Coronary artery (tissue), 2 donors: ENCODE measurements around the gene LBHD1.
"Not testable (repeated sequence)": the region's sequence is repeated elsewhere in the genome, so short reads cannot be mapped to it uniquely, and the experiment has no call there.

Source experiments
- DNase-seq: peaks from one replicate; pipeline ENCODE4 v3.0.0-alpha.2; 2017; ENCODE audit warnings: low spot score
- H3K27ac ChIP-seq, 2 donors: fragments of 200-600 bp; sonication (generic); one replicate each; pipeline ENCODE4 v1.5.1; 2016 to 2019
- H3K4me3 ChIP-seq: fragments of 200-600 bp; sonication (generic); 2 replicates; pipeline ENCODE4 v1.5.1; 2016; ENCODE audit warnings: mild to moderate bottlenecking, moderate library complexity
- TF ChIP-seq, protein P1 (sequence below): fragments of 200-600 bp; sonication (generic); IDR thresholded peaks from one replicate; pipeline ENCODE4 v1.5.1; 2019; ENCODE audit warnings: antibody characterized with exemption

LBHD1 gene

DNA sequence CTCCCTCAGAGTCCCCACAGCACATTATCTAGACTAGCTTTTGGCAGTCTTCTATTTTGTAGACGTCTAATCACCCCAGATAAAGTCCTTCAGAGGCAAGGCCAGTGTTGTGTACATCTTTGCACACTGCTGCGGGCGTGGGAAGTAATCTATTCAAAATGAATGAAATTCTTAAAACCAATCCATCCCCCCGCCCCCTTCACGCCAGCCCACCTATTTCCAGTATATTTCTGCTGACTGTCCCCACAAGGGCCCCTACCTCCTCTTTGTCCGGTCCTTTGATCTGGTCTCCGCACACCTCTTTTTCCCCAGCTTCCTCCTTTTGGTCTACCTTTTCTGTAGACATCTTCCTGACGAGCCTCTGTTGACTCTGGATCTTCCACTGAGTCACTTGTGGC, 34.8 kb upstream of the LBHD1 start:
- peak overlapping the region; percentile 62 to 78 for H3K27ac ChIP-seq
- TF ChIP-seq, protein P1, sequence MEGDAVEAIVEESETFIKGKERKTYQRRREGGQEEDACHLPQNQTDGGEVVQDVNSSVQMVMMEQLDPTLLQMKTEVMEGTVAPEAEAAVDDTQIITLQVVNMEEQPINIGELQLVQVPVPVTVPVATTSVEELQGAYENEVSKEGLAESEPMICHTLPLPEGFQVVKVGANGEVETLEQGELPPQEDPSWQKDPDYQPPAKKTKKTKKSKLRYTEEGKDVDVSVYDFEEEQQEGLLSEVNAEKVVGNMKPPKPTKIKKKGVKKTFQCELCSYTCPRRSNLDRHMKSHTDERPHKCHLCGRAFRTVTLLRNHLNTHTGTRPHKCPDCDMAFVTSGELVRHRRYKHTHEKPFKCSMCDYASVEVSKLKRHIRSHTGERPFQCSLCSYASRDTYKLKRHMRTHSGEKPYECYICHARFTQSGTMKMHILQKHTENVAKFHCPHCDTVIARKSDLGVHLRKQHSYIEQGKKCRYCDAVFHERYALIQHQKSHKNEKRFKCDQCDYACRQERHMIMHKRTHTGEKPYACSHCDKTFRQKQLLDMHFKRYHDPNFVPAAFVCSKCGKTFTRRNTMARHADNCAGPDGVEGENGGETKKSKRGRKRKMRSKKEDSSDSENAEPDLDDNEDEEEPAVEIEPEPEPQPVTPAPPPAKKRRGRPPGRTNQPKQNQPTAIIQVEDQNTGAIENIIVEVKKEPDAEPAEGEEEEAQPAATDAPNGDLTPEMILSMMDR: no peak
- peak overlapping the region; percentile 86 for H3K4me3 ChIP-seq
- no peak for DNase-seq

DNA sequence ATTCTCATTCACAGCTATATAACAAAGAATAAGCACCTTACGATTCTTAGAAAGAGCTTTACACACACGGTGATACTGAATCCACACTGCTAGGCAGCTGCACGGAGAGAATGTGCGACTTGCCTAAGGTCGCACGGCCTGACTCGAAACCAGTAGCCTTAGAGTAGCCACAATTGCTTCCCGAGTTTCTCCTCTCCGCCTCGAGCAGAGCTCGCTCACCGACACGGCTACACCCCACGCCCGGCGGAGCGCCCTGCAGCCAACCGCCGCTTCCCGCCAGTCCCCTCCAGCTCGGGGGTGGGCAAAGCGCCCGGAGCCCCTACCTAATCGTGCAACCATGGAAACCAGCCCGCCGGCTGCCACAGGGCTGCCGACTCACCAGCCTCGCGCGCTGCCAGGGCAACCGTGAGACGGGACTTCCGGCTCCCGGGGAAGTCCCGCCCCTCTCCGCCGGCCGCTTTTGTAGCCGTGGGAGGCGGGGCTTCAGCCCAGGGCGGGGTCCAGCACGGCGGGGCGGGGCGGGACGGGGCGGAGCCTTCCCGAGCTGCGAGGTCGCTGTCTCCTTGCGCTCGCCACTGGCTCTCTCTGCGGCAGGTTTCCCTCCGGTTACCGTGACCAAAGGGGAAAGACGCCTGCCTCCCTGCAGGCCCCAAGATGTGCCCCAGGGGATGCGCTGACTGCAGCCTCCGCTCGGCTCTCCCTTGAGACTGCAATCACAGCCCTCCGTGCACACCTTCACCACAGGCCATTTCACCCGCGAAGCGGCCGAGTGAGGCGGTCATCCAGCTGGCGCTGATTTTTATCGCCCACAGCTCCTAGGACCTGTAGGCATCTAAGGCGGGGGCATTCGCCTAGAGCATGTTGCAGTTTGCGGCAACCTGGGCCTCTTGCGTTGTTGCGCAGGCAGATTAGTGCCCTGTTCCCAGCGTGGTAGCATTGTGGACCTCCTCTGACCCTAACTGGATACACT, 34.1 kb upstream of the LBHD1 start:
- Histone ChIP-seq H3K27ac (peak overlapping the region; percentile 62 to 78), H3K4me3 (peak overlapping the region; percentile 86)
- TF ChIP-seq, protein P1: no peak
- DNase-seq: peak; percentile 98

DNA sequence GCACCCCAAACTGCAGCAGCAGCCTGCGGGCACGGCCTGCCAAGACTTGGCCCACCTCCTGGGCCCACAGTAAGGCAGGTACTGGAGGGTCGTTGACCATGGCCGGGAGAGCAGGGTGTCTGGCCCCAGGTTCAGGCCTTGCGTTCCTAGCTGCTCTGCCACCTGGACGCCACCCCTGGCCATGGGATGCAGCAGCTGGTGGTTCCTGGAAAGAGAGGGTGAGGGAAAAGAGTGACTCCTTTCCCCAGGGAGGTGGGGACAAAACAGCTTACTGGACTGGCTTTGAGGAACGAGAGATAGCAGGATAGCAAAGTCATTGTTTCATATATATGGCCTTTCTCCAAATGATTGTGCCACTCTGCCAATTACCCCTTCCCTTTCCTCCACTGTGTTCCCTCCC, 33.3 kb upstream of the LBHD1 start:
- H3K4me3 ChIP-seq: peak overlapping the region; percentile 86
- TF ChIP-seq, protein P1: no peak
- peak; percentile 72 for DNase-seq

DNA sequence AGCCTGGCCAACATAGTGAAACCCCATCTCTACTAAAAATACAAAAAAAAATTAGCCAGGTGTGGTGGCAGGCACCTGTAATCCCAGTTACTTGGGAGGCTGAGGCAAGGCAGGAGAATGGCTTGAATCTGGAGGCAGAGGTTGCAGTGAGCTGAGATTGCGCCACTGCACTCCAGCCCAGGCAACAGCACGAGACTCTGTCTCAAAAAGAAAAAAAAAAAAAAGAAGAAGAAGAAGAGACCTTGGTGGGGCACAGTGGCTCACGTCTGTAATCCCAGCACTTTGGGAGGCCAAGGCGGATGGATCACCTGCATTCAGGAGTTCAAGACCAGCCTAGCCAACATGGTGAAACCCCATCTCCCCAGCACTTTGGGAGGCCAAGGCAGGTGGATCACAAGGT, 31.9 kb upstream of the LBHD1 start:
- H3K27ac ChIP-seq: not testable (repeated sequence)

More for the DNA sequence above, 33.3 kb upstream of the LBHD1 start:
- peak overlapping the region; percentile 62 to 78 for H3K27ac ChIP-seq

GRCh38 chr11:62702246-62702645, 30.2 kb upstream of the LBHD1 start:
- Histone ChIP-seq H3K4me3 (no peak overlapping the region), H3K27ac (no peak overlapping the region)
- TF ChIP-seq, protein P1: no peak
- no peak for DNase-seq

More for the DNA sequence above, 31.9 kb upstream of the LBHD1 start:
- DNase-seq, H3K4me3 ChIP-seq: not testable (repeated sequence)

DNA sequence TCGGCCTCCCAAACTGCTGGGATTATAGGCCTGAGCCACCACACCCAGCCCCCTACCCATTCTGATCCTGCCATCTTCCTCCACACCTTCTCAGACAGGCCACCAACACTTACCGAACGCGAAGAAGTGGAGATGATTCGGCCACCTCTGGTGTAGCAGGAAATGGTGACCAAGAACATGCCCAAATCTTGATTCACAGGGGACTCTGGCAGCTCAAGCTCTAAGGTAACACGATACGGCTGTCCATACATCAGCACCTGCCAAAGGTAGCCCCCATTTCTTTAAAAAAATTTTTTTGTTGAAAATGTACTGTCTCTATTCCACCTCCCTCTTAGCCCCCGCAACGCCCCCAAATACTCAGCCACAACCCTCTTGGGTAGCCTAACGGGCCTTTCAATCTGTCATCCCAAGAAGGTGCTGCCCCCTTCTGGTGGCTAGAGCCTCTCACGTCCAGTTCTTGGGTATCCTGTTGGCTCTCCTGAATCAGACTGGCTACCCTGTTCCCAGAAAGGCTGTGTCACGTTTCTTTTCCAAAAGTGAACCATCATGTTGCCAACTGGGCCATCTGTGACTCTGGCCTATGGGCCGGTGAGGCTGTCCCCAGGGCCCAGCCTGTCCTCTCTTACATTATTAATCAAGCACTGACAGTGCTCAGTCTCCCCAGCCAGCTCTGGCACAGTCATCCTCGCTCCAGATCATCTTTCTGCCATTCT, 22.5 kb upstream of the LBHD1 start:
- DNase-seq: peak; percentile 82
- Histone ChIP-seq H3K27ac (no peak overlapping the region), H3K4me3 (no peak overlapping the region)
- TF ChIP-seq, protein P1: peak; percentile 74

- H3K4me3 ChIP-seq, H3K27ac ChIP-seq, DNase-seq: not testable (repeated sequence)
Measured at GRCh38 chr11:62693624-62694023, 21.6 kb upstream of the LBHD1 start.
